ENCODE measurements around the gene TRHDE. TPM values are rescaled to one million over a fixed set of nuclear protein-coding genes. Genes with fewer than 3 reads are reported as not detected.

Gene TRHDE
- total RNA-seq, 1 experiment from 2014 or later: 5.5 TPM

DNA sequence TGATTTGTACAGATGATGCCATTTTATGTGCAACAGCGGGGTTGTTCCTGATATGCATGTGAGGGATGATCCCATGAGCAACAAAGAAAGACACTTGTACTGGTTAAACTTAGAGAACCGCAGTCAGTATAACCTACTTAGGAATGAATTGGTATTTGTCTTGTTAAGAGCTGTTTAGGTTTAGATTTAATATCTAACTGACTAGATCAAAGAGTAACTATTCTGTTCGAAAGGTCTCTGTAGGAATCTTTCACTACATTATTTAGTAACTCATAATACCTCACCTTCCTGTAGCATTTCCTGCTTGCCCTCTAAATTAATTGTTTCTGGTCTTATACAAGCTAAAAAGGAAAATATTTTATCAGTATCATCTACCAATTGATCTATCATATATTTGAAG lies 350.4 kb downstream of the TRHDE start:
- ChIA-PET CTCF (no interaction called here), POLR2A (no interaction called here)
- no peak for ATAC-seq
- peaks cover 20% of the 10 kb centered on the region for H3K4me1 Mint-ChIP-seq
- no peaks in the 10 kb centered on the region for H3K36me3 Mint-ChIP-seq
- no peak for TF ChIP-seq JAZF1 (CRISPR knock-in tag; IDR thresholded peaks at IDR 0.05)
- H3K9me3 Mint-ChIP-seq: no peaks in the 10 kb centered on the region
- no peak overlapping the region for H3K4me3 Mint-ChIP-seq
- no peaks in the 10 kb centered on the region for H3K27me3 Mint-ChIP-seq (ENCODE audit: low read depth)
- H3K27ac Mint-ChIP-seq: no peak overlapping the region
- DNase-seq (ENCODE audit: low spot score): no peak

DNA sequence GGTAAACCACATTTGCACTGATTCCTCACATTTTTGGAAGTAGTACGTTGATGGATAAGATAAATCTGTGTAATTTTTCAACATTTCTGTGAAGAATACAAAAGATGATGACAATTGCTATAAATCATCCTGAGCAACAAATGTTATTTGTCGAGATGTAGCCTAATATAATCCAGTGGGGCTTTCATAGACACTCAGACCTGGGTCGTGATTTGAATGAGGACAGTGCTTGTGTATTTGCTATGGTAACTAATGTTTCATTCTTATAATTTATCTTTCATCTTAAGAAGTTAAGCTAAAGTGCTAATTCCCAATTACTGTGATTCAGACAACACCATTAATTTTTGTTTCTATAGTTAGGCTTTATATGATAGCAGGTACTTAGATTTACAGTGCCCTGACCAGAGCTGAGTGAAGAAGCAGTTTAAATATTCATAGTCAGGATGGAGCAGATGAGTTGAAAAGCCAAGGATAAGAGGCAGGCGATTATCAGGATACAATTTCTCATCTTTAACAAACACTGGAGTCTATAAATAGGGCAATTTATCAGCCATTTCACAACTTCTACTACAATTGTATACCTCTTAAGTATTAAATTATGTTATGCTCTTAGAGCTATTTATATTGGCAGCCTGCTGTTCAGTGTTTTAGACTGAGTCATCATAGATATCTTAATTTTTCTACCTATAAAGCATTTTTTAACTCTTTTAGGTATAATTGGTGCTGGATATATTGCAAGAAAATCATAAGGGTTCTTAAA lies 359.9 kb downstream of the TRHDE start:
- Mint-ChIP-seq H3K36me3 (peaks cover 2% of the 10 kb centered on the region), H3K27me3 (ENCODE audit: low read depth) (no peaks in the 10 kb centered on the region), H3K9me3 (peaks cover 2% of the 10 kb centered on the region; the same call in 1 of the 2 replicates), H3K4me3 (no peak overlapping the region), H3K4me1 (peaks cover 13% of the 10 kb centered on the region), H3K27ac (no peak overlapping the region)
- POLR2A ChIA-PET: no interaction called here
- no peak for TF ChIP-seq PRRX2 (CRISPR knock-in tag; IDR thresholded peaks at IDR 0.05)
- TF ChIP-seq RELA (CRISPR knock-in tag; IDR thresholded peaks at IDR 0.05; ENCODE audit: borderline replicate concordance): no peak
- TF ChIP-seq FOXP1 (CRISPR knock-in tag; IDR thresholded peaks at IDR 0.05; ENCODE audit: borderline replicate concordance): no peak
- TF ChIP-seq, protein P1, sequence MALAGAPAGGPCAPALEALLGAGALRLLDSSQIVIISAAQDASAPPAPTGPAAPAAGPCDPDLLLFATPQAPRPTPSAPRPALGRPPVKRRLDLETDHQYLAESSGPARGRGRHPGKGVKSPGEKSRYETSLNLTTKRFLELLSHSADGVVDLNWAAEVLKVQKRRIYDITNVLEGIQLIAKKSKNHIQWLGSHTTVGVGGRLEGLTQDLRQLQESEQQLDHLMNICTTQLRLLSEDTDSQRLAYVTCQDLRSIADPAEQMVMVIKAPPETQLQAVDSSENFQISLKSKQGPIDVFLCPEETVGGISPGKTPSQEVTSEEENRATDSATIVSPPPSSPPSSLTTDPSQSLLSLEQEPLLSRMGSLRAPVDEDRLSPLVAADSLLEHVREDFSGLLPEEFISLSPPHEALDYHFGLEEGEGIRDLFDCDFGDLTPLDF (CRISPR knock-in tag; IDR thresholded peaks at IDR 0.05): no peak
- TF ChIP-seq, protein P2, sequence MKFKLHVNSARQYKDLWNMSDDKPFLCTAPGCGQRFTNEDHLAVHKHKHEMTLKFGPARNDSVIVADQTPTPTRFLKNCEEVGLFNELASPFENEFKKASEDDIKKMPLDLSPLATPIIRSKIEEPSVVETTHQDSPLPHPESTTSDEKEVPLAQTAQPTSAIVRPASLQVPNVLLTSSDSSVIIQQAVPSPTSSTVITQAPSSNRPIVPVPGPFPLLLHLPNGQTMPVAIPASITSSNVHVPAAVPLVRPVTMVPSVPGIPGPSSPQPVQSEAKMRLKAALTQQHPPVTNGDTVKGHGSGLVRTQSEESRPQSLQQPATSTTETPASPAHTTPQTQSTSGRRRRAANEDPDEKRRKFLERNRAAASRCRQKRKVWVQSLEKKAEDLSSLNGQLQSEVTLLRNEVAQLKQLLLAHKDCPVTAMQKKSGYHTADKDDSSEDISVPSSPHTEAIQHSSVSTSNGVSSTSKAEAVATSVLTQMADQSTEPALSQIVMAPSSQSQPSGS (CRISPR knock-in tag; IDR thresholded peaks at IDR 0.05; ENCODE audit: borderline replicate concordance, low read depth): no peak
- no peak for TF ChIP-seq ETV6 (CRISPR knock-in tag; IDR thresholded peaks at IDR 0.05)
- TF ChIP-seq, protein P3, sequence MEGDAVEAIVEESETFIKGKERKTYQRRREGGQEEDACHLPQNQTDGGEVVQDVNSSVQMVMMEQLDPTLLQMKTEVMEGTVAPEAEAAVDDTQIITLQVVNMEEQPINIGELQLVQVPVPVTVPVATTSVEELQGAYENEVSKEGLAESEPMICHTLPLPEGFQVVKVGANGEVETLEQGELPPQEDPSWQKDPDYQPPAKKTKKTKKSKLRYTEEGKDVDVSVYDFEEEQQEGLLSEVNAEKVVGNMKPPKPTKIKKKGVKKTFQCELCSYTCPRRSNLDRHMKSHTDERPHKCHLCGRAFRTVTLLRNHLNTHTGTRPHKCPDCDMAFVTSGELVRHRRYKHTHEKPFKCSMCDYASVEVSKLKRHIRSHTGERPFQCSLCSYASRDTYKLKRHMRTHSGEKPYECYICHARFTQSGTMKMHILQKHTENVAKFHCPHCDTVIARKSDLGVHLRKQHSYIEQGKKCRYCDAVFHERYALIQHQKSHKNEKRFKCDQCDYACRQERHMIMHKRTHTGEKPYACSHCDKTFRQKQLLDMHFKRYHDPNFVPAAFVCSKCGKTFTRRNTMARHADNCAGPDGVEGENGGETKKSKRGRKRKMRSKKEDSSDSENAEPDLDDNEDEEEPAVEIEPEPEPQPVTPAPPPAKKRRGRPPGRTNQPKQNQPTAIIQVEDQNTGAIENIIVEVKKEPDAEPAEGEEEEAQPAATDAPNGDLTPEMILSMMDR (IDR thresholded peaks at IDR 0.05): no peak
- TF ChIP-seq, protein P4, sequence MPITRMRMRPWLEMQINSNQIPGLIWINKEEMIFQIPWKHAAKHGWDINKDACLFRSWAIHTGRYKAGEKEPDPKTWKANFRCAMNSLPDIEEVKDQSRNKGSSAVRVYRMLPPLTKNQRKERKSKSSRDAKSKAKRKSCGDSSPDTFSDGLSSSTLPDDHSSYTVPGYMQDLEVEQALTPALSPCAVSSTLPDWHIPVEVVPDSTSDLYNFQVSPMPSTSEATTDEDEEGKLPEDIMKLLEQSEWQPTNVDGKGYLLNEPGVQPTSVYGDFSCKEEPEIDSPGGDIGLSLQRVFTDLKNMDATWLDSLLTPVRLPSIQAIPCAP (CRISPR knock-in tag; IDR thresholded peaks at IDR 0.05): no peak
- no peak for TF ChIP-seq ATF1 (CRISPR knock-in tag; IDR thresholded peaks at IDR 0.05)
- CTCF ChIA-PET: no interaction called here
- no peak for ATAC-seq
- DNase-seq (ENCODE audit: low spot score): no peak

DNA sequence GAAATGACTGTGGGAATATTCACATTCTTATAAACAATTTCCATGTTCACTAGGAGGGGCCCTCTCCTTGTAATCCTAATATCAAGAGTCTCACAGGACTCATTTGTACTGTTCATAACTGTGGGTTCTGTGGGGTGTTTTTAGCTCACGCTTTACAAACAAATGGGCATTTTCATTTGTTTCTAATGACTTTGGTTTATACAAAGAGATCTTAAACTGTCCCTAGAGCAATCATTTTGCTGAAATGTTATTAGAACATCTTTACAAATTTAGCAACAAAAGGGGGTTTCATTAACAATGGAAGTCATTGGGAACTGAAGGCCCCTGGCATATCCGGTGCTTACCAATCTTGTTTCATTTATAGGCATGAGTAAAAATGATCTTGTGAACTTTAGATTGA lies 370.5 kb downstream of the TRHDE start:
- ChIA-PET CTCF (no interaction called here), POLR2A (no interaction called here)
- Mint-ChIP-seq H3K4me3 (no peak overlapping the region), H3K27me3 (ENCODE audit: low read depth) (peaks cover under 1% of the 10 kb centered on the region; the same call in 1 of the 2 replicates), H3K27ac (no peak overlapping the region), H3K4me1 (peaks cover 23% of the 10 kb centered on the region), H3K9me3 (peaks cover 7% of the 10 kb centered on the region), H3K36me3 (peaks cover 10% of the 10 kb centered on the region)
- TF ChIP-seq FOXP1 (CRISPR knock-in tag; IDR thresholded peaks at IDR 0.05; ENCODE audit: borderline replicate concordance) (no peak), PRRX2 (CRISPR knock-in tag; IDR thresholded peaks at IDR 0.05) (no peak), TP53 (CRISPR knock-in tag; IDR thresholded peaks at IDR 0.05) (no peak), GRHL2 (CRISPR knock-in tag; IDR thresholded peaks at IDR 0.05; ENCODE audit: insufficient replicate concordance, severe bottlenecking) (no peak), ZNF671 (CRISPR knock-in tag; IDR thresholded peaks at IDR 0.05) (no peak), ZNF138 (CRISPR knock-in tag; conservative IDR thresholded peaks at IDR 0.05) (no peak), GABPB1 (CRISPR knock-in tag; IDR thresholded peaks at IDR 0.05) (no peak), NFYB (CRISPR knock-in tag; conservative IDR thresholded peaks at IDR 0.05; ENCODE audit: low read depth) (no peak)
- TF ChIP-seq, protein P5, sequence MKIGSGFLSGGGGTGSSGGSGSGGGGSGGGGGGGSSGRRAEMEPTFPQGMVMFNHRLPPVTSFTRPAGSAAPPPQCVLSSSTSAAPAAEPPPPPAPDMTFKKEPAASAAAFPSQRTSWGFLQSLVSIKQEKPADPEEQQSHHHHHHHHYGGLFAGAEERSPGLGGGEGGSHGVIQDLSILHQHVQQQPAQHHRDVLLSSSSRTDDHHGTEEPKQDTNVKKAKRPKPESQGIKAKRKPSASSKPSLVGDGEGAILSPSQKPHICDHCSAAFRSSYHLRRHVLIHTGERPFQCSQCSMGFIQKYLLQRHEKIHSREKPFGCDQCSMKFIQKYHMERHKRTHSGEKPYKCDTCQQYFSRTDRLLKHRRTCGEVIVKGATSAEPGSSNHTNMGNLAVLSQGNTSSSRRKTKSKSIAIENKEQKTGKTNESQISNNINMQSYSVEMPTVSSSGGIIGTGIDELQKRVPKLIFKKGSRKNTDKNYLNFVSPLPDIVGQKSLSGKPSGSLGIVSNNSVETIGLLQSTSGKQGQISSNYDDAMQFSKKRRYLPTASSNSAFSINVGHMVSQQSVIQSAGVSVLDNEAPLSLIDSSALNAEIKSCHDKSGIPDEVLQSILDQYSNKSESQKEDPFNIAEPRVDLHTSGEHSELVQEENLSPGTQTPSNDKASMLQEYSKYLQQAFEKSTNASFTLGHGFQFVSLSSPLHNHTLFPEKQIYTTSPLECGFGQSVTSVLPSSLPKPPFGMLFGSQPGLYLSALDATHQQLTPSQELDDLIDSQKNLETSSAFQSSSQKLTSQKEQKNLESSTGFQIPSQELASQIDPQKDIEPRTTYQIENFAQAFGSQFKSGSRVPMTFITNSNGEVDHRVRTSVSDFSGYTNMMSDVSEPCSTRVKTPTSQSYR (CRISPR knock-in tag; IDR thresholded peaks at IDR 0.05): no peak
- TF ChIP-seq, protein P6, sequence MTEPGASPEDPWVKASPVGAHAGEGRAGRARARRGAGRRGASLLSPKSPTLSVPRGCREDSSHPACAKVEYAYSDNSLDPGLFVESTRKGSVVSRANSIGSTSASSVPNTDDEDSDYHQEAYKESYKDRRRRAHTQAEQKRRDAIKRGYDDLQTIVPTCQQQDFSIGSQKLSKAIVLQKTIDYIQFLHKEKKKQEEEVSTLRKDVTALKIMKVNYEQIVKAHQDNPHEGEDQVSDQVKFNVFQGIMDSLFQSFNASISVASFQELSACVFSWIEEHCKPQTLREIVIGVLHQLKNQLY (CRISPR knock-in tag; IDR thresholded peaks at IDR 0.05): no peak
- no peak for DNase-seq (ENCODE audit: low spot score)
- ATAC-seq: no peak
